HFFc6 (cell line): ENCODE measurements around the gene FAM168B. TPM values are rescaled to one million over a fixed set of nuclear protein-coding genes. Genes with fewer than 3 reads are reported as not detected.
A peak's percentile ranks its signal among the peaks of the same experiment; 100 is the strongest.

Experiments used
- DNase-seq: peaks from one replicate; pipeline ENCODE4 v3.0.0-alpha.2; 2018
- H3K27ac Mint-ChIP-seq: 2 replicates; pipeline ENCODE4 v1.8.0; 2020; ENCODE audit warnings: mild to moderate bottlenecking, mixed read lengths
- H3K27me3 Mint-ChIP-seq: 2 replicates; pipeline ENCODE4 v1.8.0; 2021; ENCODE audit warnings: mild to moderate bottlenecking, moderate library complexity, mixed read lengths; ENCODE audit not compliant: insufficient read depth
- H3K36me3 Mint-ChIP-seq: 2 replicates; pipeline ENCODE4 v1.8.0; 2021; ENCODE audit warnings: low read depth, mixed read lengths
- H3K4me1 Mint-ChIP-seq: 2 replicates; pipeline ENCODE4 v1.8.0; 2020; ENCODE audit warnings: low read depth, mixed read lengths
- H3K4me3 Mint-ChIP-seq: 2 replicates; pipeline ENCODE4 v1.8.0; 2020; ENCODE audit warnings: mild to moderate bottlenecking, moderate library complexity, mixed read lengths
- H3K9me3 Mint-ChIP-seq: 2 replicates; pipeline ENCODE4 v1.8.0; 2020; ENCODE audit warnings: mild to moderate bottlenecking, mixed read lengths
- CTCF ChIP-seq: fragments of 200-600 bp; sonication (generic); IDR thresholded peaks from 2 replicates; pipeline ENCODE4 v1.5.0; 2021; ENCODE audit warnings: antibody characterized with exemption, mild to moderate bottlenecking
- total RNA-seq, 6 experiments: library from RNA; stranded (reverse); fragmentation: NEBNext Ultra II Directional; extraction: Animal tissue kit (Norgen Biotek cat#: 25700); gene quantifications; 2 replicates in 1 of 6; 3 replicates in 5 of 6; pipeline ENCODE4 v1.2.3, GENCODE V29; 2021

FAM168B gene
- total RNA-seq, 6 experiments from 2014 or later, result 87.2 to 103 (median 95.3) TPM

- Mint-ChIP-seq H3K4me3 (peak overlapping the region; percentile 9; the same call in 1 of the 2 replicates), H3K4me1 (peaks cover 5% of the 10 kb centered on the region; the same call in 1 of the 2 replicates), H3K27ac (no peak overlapping the region), H3K36me3 (no peaks in the 10 kb centered on the region), H3K9me3 (no peaks in the 10 kb centered on the region), H3K27me3 (peaks cover 47% of the 10 kb centered on the region)
- DNase-seq, result no peak
- TF ChIP-seq CTCF, result no peak
Observed at GRCh38 chr2:131035112-131035825, 58.0 kb downstream of the FAM168B start.

GRCh38 chr2:131034122-131035051, 58.9 kb downstream of the FAM168B start:
- peak overlapping the region; percentile 34 for H3K4me3 Mint-ChIP-seq
- H3K27me3 Mint-ChIP-seq, result peaks cover 45% of the 10 kb centered on the region
- no peaks in the 10 kb centered on the region for H3K36me3 Mint-ChIP-seq
- H3K27ac Mint-ChIP-seq, result no peak overlapping the region
- DNase-seq, result no peak
- peaks cover 5% of the 10 kb centered on the region; the same call in 1 of the 2 replicates for H3K4me1 Mint-ChIP-seq
- no peaks in the 10 kb centered on the region for H3K9me3 Mint-ChIP-seq
- TF ChIP-seq CTCF, result no peak

GRCh38 chr2:131033786-131034121, 59.5 kb downstream of the FAM168B start:
- peaks cover 41% of the 10 kb centered on the region for H3K27me3 Mint-ChIP-seq
- no peak for DNase-seq
- no peak overlapping the region for H3K4me3 Mint-ChIP-seq
- no peaks in the 10 kb centered on the region for H3K9me3 Mint-ChIP-seq
- H3K27ac Mint-ChIP-seq, result no peak overlapping the region
- H3K36me3 Mint-ChIP-seq, result 0 out of 2 replicates have a peak, but pooled peaks cover under 1% of the 10 kb centered on the region
- TF ChIP-seq CTCF, result no peak
- peaks cover 5% of the 10 kb centered on the region; the same call in 1 of the 2 replicates for H3K4me1 Mint-ChIP-seq

GRCh38 chr2:131032393-131032836, 60.8 kb downstream of the FAM168B start:
- Mint-ChIP-seq H3K4me3 (no peak overlapping the region), H3K27me3 (peaks cover 41% of the 10 kb centered on the region), H3K9me3 (peaks cover 12% of the 10 kb centered on the region; the same call in 1 of the 2 replicates), H3K27ac (no peak overlapping the region), H3K36me3 (0 out of 2 replicates have a peak, but pooled peaks cover 4% of the 10 kb centered on the region), H3K4me1 (peaks cover 5% of the 10 kb centered on the region; the same call in 1 of the 2 replicates)
- no peak for DNase-seq
- TF ChIP-seq CTCF, result no peak

GRCh38 chr2:131031875-131032274, 61.4 kb downstream of the FAM168B start:
- Mint-ChIP-seq H3K27ac (no peak overlapping the region), H3K9me3 (peaks cover 17% of the 10 kb centered on the region; the same call in 1 of the 2 replicates), H3K36me3 (0 out of 2 replicates have a peak, but pooled peaks cover 9% of the 10 kb centered on the region), H3K4me3 (no peak overlapping the region), H3K4me1 (peaks cover 5% of the 10 kb centered on the region; the same call in 1 of the 2 replicates), H3K27me3 (peaks cover 40% of the 10 kb centered on the region)
- no peak for DNase-seq
- TF ChIP-seq CTCF, result no peak
